Endodermal cell (in vitro differentiated cells): Measurements from ENCODE around the gene PRDM16. TPM values are rescaled to one million over a fixed set of nuclear protein-coding genes. Genes with fewer than 3 reads are reported as not detected.

Experiments
- DNase-seq: peaks from one replicate; pipeline ENCODE4 v3.0.0-alpha.2; 2017
- H3K27ac ChIP-seq: 2 replicates; pipeline ENCODE4 v1.5.1; 2013; ENCODE audit warnings: mild to moderate bottlenecking, low read depth, low read length, moderate library complexity
- H3K27me3 ChIP-seq: 2 replicates; pipeline ENCODE4 v1.6.1; 2013; ENCODE audit warnings: mild to moderate bottlenecking, low read length, moderate library complexity; ENCODE audit not compliant: insufficient read depth, control insufficient read depth, poor library complexity, severe bottlenecking
- H3K36me3 ChIP-seq: 2 replicates; pipeline ENCODE4 v1.7.0; 2013; ENCODE audit warnings: mild to moderate bottlenecking, low read length, moderate library complexity; ENCODE audit not compliant: control insufficient read depth, insufficient read depth
- H3K4me1 ChIP-seq: one replicate; pipeline ENCODE4 v1.7.0; 2013; ENCODE audit warnings: low read length; ENCODE audit not compliant: control insufficient read depth, insufficient read depth
- H3K4me3 ChIP-seq: 2 replicates; pipeline ENCODE4 v1.5.1; 2013; ENCODE audit warnings: mild to moderate bottlenecking, low read length, moderate library complexity
- H3K9ac ChIP-seq: 2 replicates; pipeline ENCODE4 v1.6.1; 2013; ENCODE audit warnings: mild to moderate bottlenecking, low read length, moderate library complexity; ENCODE audit not compliant: poor library complexity, severe bottlenecking; ENCODE audit errors: extremely low read depth
- H3K9me3 ChIP-seq: 2 replicates; pipeline ENCODE4 v1.6.1; 2013; ENCODE audit warnings: mild to moderate bottlenecking, low read length, moderate library complexity; ENCODE audit not compliant: control insufficient read depth
- H3K27ac Mint-ChIP-seq: 2 replicates; pipeline ENCODE4 v1.8.0; 2020; ENCODE audit warnings: mixed read lengths
- H3K27me3 Mint-ChIP-seq: 2 replicates; pipeline ENCODE4 v1.8.0; 2021; ENCODE audit warnings: mild to moderate bottlenecking, mixed read lengths; ENCODE audit not compliant: insufficient read depth
- H3K36me3 Mint-ChIP-seq: 2 replicates; pipeline ENCODE4 v1.8.0; 2020; ENCODE audit warnings: low read depth, mixed read lengths
- H3K4me1 Mint-ChIP-seq: 2 replicates; pipeline ENCODE4 v1.8.0; 2020; ENCODE audit warnings: mixed read lengths
- H3K4me3 Mint-ChIP-seq: 2 replicates; pipeline ENCODE4 v1.8.0; 2020; ENCODE audit warnings: mild to moderate bottlenecking, moderate library complexity, mixed read lengths
- H3K9me3 Mint-ChIP-seq: 2 replicates; pipeline ENCODE4 v1.8.0; 2020; ENCODE audit warnings: mild to moderate bottlenecking, mixed read lengths
- WGBS, 2 experiments: methylation state at CpG; one replicate each; pipeline versions ENCODE4 v1.1.5 to v1.1.7; 2013; ENCODE audit warnings: missing lambda C conversion rate in 2 of 2, mixed read lengths in 1 of 2; ENCODE audit not compliant: insufficient coverage in 1 of 2, insufficient read length in 1 of 2; 5-methylcytosine and 5-hydroxymethylcytosine counted together
- total RNA-seq, 2 donors: library from RNA; stranded (reverse); fragmentation: NEBNext Ultra II Directional in 1 of 2; extraction: Animal tissue kit (Norgen Biotek cat#: 25700) in 1 of 2; gene quantifications; 2 replicates in 1 of 2; 3 replicates in 1 of 2; pipeline ENCODE4 v1.2.1, GENCODE V29; 2021
- TF ChIP-seq, protein P1 (sequence below): fragments of 200-600 bp; sonication (generic); conservative IDR thresholded peaks from 2 replicates; pipeline ENCODE4 v1.5.0; 2021; ENCODE audit warnings: antibody characterized with exemption, mild to moderate bottlenecking

PRDM16 gene
- total RNA-seq, 2 donors from 2014 or later, result 2.1 to 4.0 TPM

DNA sequence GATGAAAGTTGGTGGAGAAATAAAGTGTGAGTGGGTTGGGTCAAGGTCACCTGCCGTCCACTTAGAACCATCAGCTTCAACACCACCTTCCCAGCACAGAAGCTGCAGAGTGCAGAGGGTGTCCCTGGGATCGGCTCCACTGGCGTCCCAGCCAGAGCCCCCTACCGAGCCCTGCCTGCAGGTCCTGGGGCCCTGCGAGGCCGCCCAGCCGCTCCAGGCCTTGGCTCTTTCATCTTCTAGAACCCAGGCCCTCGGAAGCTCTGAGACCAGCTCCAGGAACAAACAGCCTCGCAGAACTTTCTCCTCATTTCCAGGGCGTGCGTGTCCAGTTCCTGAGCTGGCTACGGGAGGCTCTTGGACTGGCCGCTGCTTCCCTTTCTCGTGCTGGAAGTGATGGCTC, 166.0 kb downstream of the PRDM16 start:
- Histone ChIP-seq H3K27me3 (no peaks in the 10 kb centered on the region), H3K27ac (no peak overlapping the region), H3K4me3 (no peak overlapping the region), H3K4me1 (no peaks in the 10 kb centered on the region), H3K36me3 (no peaks in the 10 kb centered on the region), H3K9ac (no peak overlapping the region), H3K9me3 (no peaks in the 10 kb centered on the region)
- no peak for DNase-seq
- H3K9me3 Mint-ChIP-seq, result no peaks in the 10 kb centered on the region
- peaks cover 2% of the 10 kb centered on the region for H3K4me1 Mint-ChIP-seq
- no peak overlapping the region for H3K4me3 Mint-ChIP-seq
- H3K27ac Mint-ChIP-seq, result no peak overlapping the region
- H3K27me3 Mint-ChIP-seq, result no peaks in the 10 kb centered on the region
- TF ChIP-seq, protein P1, sequence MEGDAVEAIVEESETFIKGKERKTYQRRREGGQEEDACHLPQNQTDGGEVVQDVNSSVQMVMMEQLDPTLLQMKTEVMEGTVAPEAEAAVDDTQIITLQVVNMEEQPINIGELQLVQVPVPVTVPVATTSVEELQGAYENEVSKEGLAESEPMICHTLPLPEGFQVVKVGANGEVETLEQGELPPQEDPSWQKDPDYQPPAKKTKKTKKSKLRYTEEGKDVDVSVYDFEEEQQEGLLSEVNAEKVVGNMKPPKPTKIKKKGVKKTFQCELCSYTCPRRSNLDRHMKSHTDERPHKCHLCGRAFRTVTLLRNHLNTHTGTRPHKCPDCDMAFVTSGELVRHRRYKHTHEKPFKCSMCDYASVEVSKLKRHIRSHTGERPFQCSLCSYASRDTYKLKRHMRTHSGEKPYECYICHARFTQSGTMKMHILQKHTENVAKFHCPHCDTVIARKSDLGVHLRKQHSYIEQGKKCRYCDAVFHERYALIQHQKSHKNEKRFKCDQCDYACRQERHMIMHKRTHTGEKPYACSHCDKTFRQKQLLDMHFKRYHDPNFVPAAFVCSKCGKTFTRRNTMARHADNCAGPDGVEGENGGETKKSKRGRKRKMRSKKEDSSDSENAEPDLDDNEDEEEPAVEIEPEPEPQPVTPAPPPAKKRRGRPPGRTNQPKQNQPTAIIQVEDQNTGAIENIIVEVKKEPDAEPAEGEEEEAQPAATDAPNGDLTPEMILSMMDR, result no peak
- H3K36me3 Mint-ChIP-seq, result no peaks in the 10 kb centered on the region
- WGBS, 2 experiments, result 94 to 95% methylated on average over 8 to 14 of the region's 14 CpGs

DNA sequence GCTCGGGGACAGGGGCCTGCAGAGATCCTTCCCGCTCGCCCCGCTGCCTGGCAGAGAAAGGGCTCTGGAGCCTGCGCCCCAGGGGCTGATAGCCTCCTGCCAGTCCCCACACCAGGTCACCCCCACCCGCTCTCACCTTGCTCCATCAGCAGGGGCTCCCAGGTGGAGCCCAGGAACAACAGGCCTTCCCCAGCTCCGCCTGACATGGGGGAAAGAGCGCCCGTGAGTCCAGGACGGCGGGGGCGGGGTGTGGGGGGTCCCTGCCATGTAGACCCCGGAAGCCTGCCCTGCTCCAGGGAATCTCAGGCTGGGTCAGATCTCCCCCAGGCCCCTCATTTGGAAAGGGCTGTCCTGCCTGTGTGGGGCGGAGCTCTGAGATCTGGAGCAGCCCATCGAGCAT, 166.5 kb downstream of the PRDM16 start:
- Mint-ChIP-seq H3K9me3 (no peaks in the 10 kb centered on the region), H3K27me3 (no peaks in the 10 kb centered on the region), H3K36me3 (no peaks in the 10 kb centered on the region), H3K4me3 (no peak overlapping the region), H3K27ac (no peak overlapping the region), H3K4me1 (peaks cover 2% of the 10 kb centered on the region)
- 86 to 93% methylated on average over 6 to 15 of the region's 15 CpGs for WGBS, 2 experiments
- Histone ChIP-seq H3K9ac (no peak overlapping the region), H3K4me3 (no peak overlapping the region), H3K27ac (no peak overlapping the region), H3K36me3 (no peaks in the 10 kb centered on the region), H3K9me3 (no peaks in the 10 kb centered on the region), H3K4me1 (no peaks in the 10 kb centered on the region), H3K27me3 (no peaks in the 10 kb centered on the region)
- TF ChIP-seq, protein P1, result no peak
- no peak for DNase-seq

DNA sequence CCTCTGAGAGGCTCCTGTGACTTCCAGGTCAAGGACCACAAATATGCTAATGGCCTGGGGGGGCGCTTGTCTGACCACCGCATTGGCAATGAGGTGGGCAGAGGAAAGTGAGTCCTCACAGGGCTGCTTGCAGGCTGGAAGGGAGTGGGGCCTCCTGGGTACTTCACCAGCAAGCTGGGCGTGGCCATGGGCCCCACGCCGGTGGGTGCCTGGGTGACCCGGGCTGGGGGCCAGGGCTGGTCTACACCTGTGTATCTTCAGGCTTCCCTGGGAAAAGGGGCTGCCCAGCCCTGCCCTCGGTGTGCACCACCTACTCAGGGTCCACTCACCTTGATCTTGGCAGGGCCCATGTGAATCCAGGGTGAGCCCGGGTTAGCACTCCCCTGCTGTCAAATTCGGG, 167.4 kb downstream of the PRDM16 start:
- Histone ChIP-seq H3K27ac (no peak overlapping the region), H3K9me3 (no peaks in the 10 kb centered on the region), H3K27me3 (no peaks in the 10 kb centered on the region), H3K9ac (no peak overlapping the region), H3K36me3 (no peaks in the 10 kb centered on the region), H3K4me3 (no peak overlapping the region), H3K4me1 (no peaks in the 10 kb centered on the region)
- 88 to 94% methylated on average over 9 of the region's 9 CpGs for WGBS, 2 experiments
- Mint-ChIP-seq H3K27ac (no peak overlapping the region), H3K4me3 (no peak overlapping the region), H3K36me3 (no peaks in the 10 kb centered on the region), H3K27me3 (no peaks in the 10 kb centered on the region), H3K4me1 (peaks cover 2% of the 10 kb centered on the region), H3K9me3 (no peaks in the 10 kb centered on the region)
- DNase-seq, result no peak
- TF ChIP-seq, protein P1, result no peak
